Hepatocyte (in vitro differentiated cells): Measurements from ENCODE around the gene NPAS3. TPM values are rescaled to one million over a fixed set of nuclear protein-coding genes. Genes with fewer than 3 reads are reported as not detected.

Experiments
- DNase-seq: peaks from one replicate; pipeline ENCODE4 v3.0.0-alpha.2; 2016; ENCODE audit warnings: low spot score
- H2AFZ ChIP-seq: fragments of 200-600 bp; sonication (generic); 2 replicates; pipeline ENCODE4 v1.6.0; 2016; ENCODE audit warnings: antibody characterized with exemption, mild to moderate bottlenecking
- H3K27ac ChIP-seq: fragments of 200-600 bp; sonication (generic); 2 replicates; pipeline ENCODE4 v1.5.1; 2016; ENCODE audit warnings: mild to moderate bottlenecking
- H3K27me3 ChIP-seq: fragments of 200-600 bp; sonication (generic); 2 replicates; pipeline ENCODE4 v1.6.1; 2016
- H3K36me3 ChIP-seq: fragments of 200-600 bp; sonication (generic); replicated peaks from 2 replicates; pipeline ENCODE4 v1.5.1; 2016; ENCODE audit warnings: low read depth; ENCODE audit not compliant: insufficient read depth
- H3K4me1 ChIP-seq: fragments of 200-600 bp; sonication (generic); 2 replicates; pipeline ENCODE4 v1.5.1; 2016; ENCODE audit warnings: mild to moderate bottlenecking, moderate library complexity; ENCODE audit not compliant: insufficient read depth
- H3K4me2 ChIP-seq: fragments of 200-600 bp; sonication (generic); 2 replicates; pipeline ENCODE4 v1.6.0; 2016
- H3K4me3 ChIP-seq: fragments of 200-600 bp; sonication (generic); 2 replicates; pipeline ENCODE4 v1.5.1; 2016; ENCODE audit warnings: mild to moderate bottlenecking
- H3K79me2 ChIP-seq: fragments of 200-600 bp; sonication (generic); 2 replicates; pipeline ENCODE4 v1.6.0; 2017; ENCODE audit warnings: mild to moderate bottlenecking
- H3K9me2 ChIP-seq: fragments of 200-600 bp; sonication (generic); replicated peaks from 2 replicates; pipeline ENCODE4 v1.6.0; 2017; ENCODE audit warnings: mild to moderate bottlenecking; ENCODE audit not compliant: insufficient read depth
- H3K9me3 ChIP-seq: fragments of 200-600 bp; sonication (generic); 2 replicates; pipeline ENCODE4 v1.5.1; 2016; ENCODE audit warnings: low read depth, mild to moderate bottlenecking
- H4K20me1 ChIP-seq: fragments of 200-600 bp; sonication (generic); 2 replicates; pipeline ENCODE4 v1.6.0; 2016; ENCODE audit warnings: mild to moderate bottlenecking; ENCODE audit not compliant: insufficient read depth, poor library complexity, severe bottlenecking
- CTCF ChIP-seq: fragments of 200-600 bp; sonication (generic); IDR thresholded peaks from 2 replicates; pipeline ENCODE4 v1.5.1; 2016; ENCODE audit warnings: antibody characterized with exemption, mild to moderate bottlenecking; ENCODE audit not compliant: poor library complexity
- EZH2 ChIP-seq: fragments of 200-600 bp; sonication (generic); IDR thresholded peaks from 2 replicates; pipeline ENCODE4 v1.6.1; 2016; ENCODE audit warnings: antibody characterized with exemption, mild to moderate bottlenecking, borderline replicate concordance
- EZH2phosphoT487 ChIP-seq: fragments of 200-600 bp; sonication (generic); IDR thresholded peaks from one replicate; pipeline ENCODE4 v1.6.1; 2018; ENCODE audit warnings: antibody characterized with exemption, mild to moderate bottlenecking, low read depth, moderate library complexity; ENCODE audit not compliant: unreplicated experiment, severe bottlenecking
- WGBS: methylation state at CpG from one replicate; pipeline ENCODE4 v1.1.6; 2016; ENCODE audit warnings: low lambda C conversion rate; ENCODE audit errors: missing lambda C conversion rate; 5-methylcytosine and 5-hydroxymethylcytosine counted together
- polyA plus RNA-seq: library from polyadenylated mRNA; unstranded; fragments of >200 nt; fragmentation: Nextera tagmentation; extraction: Ambion mirVana; gene quantifications from 2 replicates; pipeline ENCODE4 v1.2.1, GENCODE V29; 2016
- total RNA-seq: library from RNA; depleted of rRNA; stranded (reverse); fragments of >200 nt; gene quantifications from 2 replicates; pipeline ENCODE4 v1.2.3, GENCODE V29; 2014

NPAS3 gene
- total and polyA plus RNA-seq, 2 experiments from 2014 or later, result 0.11 to 1.1 TPM

DNA sequence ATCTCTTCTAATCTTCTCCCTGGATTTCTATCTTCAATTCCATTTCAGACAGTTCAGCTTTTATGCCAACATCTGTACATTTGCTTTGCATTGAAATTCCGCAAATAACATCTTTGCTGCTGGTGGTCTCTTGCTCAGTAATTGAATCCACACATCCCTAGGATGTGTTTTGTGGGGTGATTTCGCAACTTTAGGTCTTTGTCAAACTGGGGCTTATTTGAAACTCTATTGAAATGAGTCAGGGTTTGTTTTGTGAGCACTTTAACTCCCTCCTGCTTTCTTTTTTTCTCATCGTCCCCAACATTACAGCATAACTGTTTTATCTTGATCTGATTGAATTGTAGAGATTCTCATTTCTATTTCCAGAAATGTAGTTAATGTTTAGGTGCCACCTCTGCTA lies 404.3 kb downstream of the NPAS3 start:
- TF ChIP-seq CTCF, result no peak
- no peak for TF ChIP-seq EZH2phosphoT487
- TF ChIP-seq EZH2, result no peak
- Histone ChIP-seq H3K36me3 (no peaks in the 10 kb centered on the region), H3K4me1 (no peaks in the 10 kb centered on the region), H3K9me2 (no peaks in the 10 kb centered on the region), H3K79me2 (no peaks in the 10 kb centered on the region), H3K4me2 (no peak overlapping the region), H3K27me3 (peaks cover 4% of the 10 kb centered on the region), H3K4me3 (no peak overlapping the region), H2AFZ (no peak overlapping the region), H3K9me3 (no peaks in the 10 kb centered on the region), H3K27ac (no peak overlapping the region), H4K20me1 (no peaks in the 10 kb centered on the region)
- DNase-seq, result no peak
- 48% methylated on average over 3 of the region's 3 CpGs for WGBS

- WGBS, result 97% methylated on average over 1 of the region's 1 CpG
- H3K4me1 ChIP-seq, result no peaks in the 10 kb centered on the region
These were observed 409.1 kb downstream of the NPAS3 start for GRCh38 chr14:33347796-33348195.

GRCh38 chr14:33348510-33348909 lies 409.8 kb downstream of the NPAS3 start:
- whole genome bisulfite sequencing, result 87% methylated on average over 4 of the region's 4 CpGs
- no peak overlapping the region for H3K4me2 ChIP-seq
- H3K4me1 ChIP-seq, result no peaks in the 10 kb centered on the region

More at GRCh38 chr14:33347796-33348195, 409.1 kb downstream of the NPAS3 start:
- Histone ChIP-seq H3K4me2 (no peak overlapping the region), H2AFZ (no peak overlapping the region), H3K27me3 (no peaks in the 10 kb centered on the region), H3K36me3 (no peaks in the 10 kb centered on the region), H3K9me2 (no peaks in the 10 kb centered on the region), H3K27ac (no peak overlapping the region), H3K79me2 (no peaks in the 10 kb centered on the region), H3K4me3 (no peak overlapping the region), H3K9me3 (no peaks in the 10 kb centered on the region), H4K20me1 (no peaks in the 10 kb centered on the region)
- TF ChIP-seq EZH2, result no peak
- TF ChIP-seq EZH2phosphoT487, result no peak
- no peak for TF ChIP-seq CTCF
- no peak for DNase-seq

More at GRCh38 chr14:33348510-33348909, 409.8 kb downstream of the NPAS3 start:
- no peaks in the 10 kb centered on the region for H3K9me2 ChIP-seq
- no peaks in the 10 kb centered on the region for H3K36me3 ChIP-seq
- no peaks in the 10 kb centered on the region for H4K20me1 ChIP-seq
- no peak overlapping the region for H3K27ac ChIP-seq
- no peaks in the 10 kb centered on the region for H3K79me2 ChIP-seq
- no peak overlapping the region for H3K4me3 ChIP-seq
- H3K27me3 ChIP-seq, result no peaks in the 10 kb centered on the region
- no peak for DNase-seq
- no peaks in the 10 kb centered on the region for H3K9me3 ChIP-seq
- no peak for TF ChIP-seq EZH2phosphoT487
- TF ChIP-seq CTCF, result no peak
- no peak for TF ChIP-seq EZH2
- H2AFZ ChIP-seq, result no peak overlapping the region
